Pancreas (tissue), 10 donors: Measurements from ENCODE around the gene MAT2B. TPM values are rescaled to one million over a fixed set of nuclear protein-coding genes. Genes with fewer than 3 reads are reported as not detected.
A peak's percentile ranks its signal among the peaks of the same experiment; 100 is the strongest.

ENCODE experiments used
- ATAC-seq, 4 donors: fragments of 200-7000 bp; cut with Tn5 transposase; one replicate each; pipeline versions ENCODE4 v1.8.0 to v1.9.1; 2020; ENCODE audit warnings: mild to moderate bottlenecking in 4 of 4, moderate library complexity in 4 of 4
- DNase-seq, 6 donors: peaks; one replicate each; pipeline ENCODE4 v3.0.0-alpha.2; 2020
- FAIRE-seq: peaks from 2 replicates; lab custom pipeline; 2012; peaks lifted over from hg19 to GRCh38; lab: Jason Lieb, UNC
- H3K27ac ChIP-seq, 4 donors: fragments of 200-600 bp; sonication (generic); 1 replicate in 3 of 4; 2 replicates in 1 of 4; pipeline versions ENCODE4 v1.5.0 to v1.8.0; 2020
- H3K27me3 ChIP-seq, 4 donors: fragments of 200-600 bp; one replicate each; pipeline ENCODE4 v1.8.0; 2021
- H3K36me3 ChIP-seq, 3 donors: fragments of 200-600 bp; sonication (generic) in 1 of 3; one replicate each; pipeline versions ENCODE4 v1.5.0 to v1.8.0; 2020 to 2021
- H3K4me1 ChIP-seq, 3 donors: fragments of 200-600 bp; one replicate each; pipeline ENCODE4 v1.8.0; 2021
- H3K4me3 ChIP-seq, 4 donors: fragments of 200-600 bp; sonication (generic) in 2 of 4; one replicate each; pipeline versions ENCODE4 v1.5.0 to v1.8.0; 2020 to 2021
- H3K9me3 ChIP-seq, 4 donors: fragments of 200-600 bp; one replicate each; pipeline ENCODE4 v1.8.0; 2021
- WGBS, 2 donors: extraction: QIAGEN DNeasy Blood & Tissue Kit; methylation state at CpG; one replicate each; pipeline ENCODE4 v1.1.7; 2013; 5-methylcytosine and 5-hydroxymethylcytosine counted together
- intact Hi-C, 3 donors: fragments of 100-400 bp; cut with DNase I; formaldehyde crosslinking; loops; one replicate each; pipeline versions ENCODE4 v1.11.1 to v1.14.2; 2022
- polyA plus RNA-seq, 2 donors: library from polyadenylated mRNA; stranded (reverse); fragments of 200-250 nt; gene quantifications; one replicate each; pipeline ENCODE4 v1.2.3, GENCODE V29; 2013
- total RNA-seq, 6 donors: library from RNA; stranded (reverse); fragmentation: NEBNext Ultra II Directional in 4 of 6; extraction: Animal tissue kit (Norgen Biotek cat#: 25700) in 4 of 6; gene quantifications; one replicate each; pipeline versions ENCODE4 v1.2.1 to v1.2.4, GENCODE V29; 2021 to 2023
- TF ChIP-seq, protein P1 (sequence below), 4 donors: fragments of 200-600 bp; sonication (generic) in 3 of 4; IDR thresholded peaks; one replicate each; pipeline versions ENCODE4 v1.5.0 to v1.8.0; 2021; ENCODE audit warnings: antibody characterized with exemption in 4 of 4
- donor health status: healthy with polysubstance abuse.
- donor health status: DM: no; HTN: no; CAD: no; lungs with moderate emphysema.
- donor health status: DM: no; HTN: no; CAD: no.
- donor health status: control.
- donor health status: control.
- donor health status: Bipolar disorder and iron deficiency.
- donor health status: DM: yes; HTN: yes; CAD: no.
- donor health status: DM: no; HTN: no; CAD: no.
- donor health status: DM: no; HTN: no; CAD: no.
- donor health status: DM: yes; HTN: yes; CAD: no.

Gene MAT2B
- total RNA-seq = 10 to 100 TPM in 5 of 6 donors, 1 to 10 TPM in 1; 9.2 to 34.6 (median 15.9) TPM
- 10 to 100 TPM in 1 of 2 donors, 1 to 10 TPM in 1; 9.8 to 21.1 TPM for polyA plus RNA-seq

- DNase-seq (peak; percentile 93 to 97 (median 94)), ATAC-seq (peak; percentile 92 to 97 (median 96)), FAIRE-seq (peak; percentile 5)
- peaks cover 15 to 31% (median 24%) of the 10 kb centered on the region in 3 donors for H3K4me1 ChIP-seq
- WGBS, 2 donors = 0 to 1% methylated on average over 63 to 64 of the region's 64 CpGs
- no peaks in the 10 kb centered on the region for H3K36me3 ChIP-seq
- H3K27me3 ChIP-seq = no peaks in the 10 kb centered on the region
- TF ChIP-seq, protein P1, sequence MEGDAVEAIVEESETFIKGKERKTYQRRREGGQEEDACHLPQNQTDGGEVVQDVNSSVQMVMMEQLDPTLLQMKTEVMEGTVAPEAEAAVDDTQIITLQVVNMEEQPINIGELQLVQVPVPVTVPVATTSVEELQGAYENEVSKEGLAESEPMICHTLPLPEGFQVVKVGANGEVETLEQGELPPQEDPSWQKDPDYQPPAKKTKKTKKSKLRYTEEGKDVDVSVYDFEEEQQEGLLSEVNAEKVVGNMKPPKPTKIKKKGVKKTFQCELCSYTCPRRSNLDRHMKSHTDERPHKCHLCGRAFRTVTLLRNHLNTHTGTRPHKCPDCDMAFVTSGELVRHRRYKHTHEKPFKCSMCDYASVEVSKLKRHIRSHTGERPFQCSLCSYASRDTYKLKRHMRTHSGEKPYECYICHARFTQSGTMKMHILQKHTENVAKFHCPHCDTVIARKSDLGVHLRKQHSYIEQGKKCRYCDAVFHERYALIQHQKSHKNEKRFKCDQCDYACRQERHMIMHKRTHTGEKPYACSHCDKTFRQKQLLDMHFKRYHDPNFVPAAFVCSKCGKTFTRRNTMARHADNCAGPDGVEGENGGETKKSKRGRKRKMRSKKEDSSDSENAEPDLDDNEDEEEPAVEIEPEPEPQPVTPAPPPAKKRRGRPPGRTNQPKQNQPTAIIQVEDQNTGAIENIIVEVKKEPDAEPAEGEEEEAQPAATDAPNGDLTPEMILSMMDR (IDR thresholded peaks at IDR 0.05) = peak in 1 of 4 donors; percentile 9
- H3K27ac ChIP-seq = peak within 1 kb of the TSS; percentile 93 to 98 (median 96)
- peak within 1 kb of the TSS; percentile 59 to 73 (median 63) for H3K4me3 ChIP-seq
- intact Hi-C loops = no loop called here
- no peaks in the 10 kb centered on the region for H3K9me3 ChIP-seq
Observed at GRCh38 chr5:163505368-163506094, at the start of gene MAT2B. Gene MAT2B, plus strand, starts transcription at chr5:163505619. Its CDS starts 68 bp downstream, at chr5:163505687.

DNA sequence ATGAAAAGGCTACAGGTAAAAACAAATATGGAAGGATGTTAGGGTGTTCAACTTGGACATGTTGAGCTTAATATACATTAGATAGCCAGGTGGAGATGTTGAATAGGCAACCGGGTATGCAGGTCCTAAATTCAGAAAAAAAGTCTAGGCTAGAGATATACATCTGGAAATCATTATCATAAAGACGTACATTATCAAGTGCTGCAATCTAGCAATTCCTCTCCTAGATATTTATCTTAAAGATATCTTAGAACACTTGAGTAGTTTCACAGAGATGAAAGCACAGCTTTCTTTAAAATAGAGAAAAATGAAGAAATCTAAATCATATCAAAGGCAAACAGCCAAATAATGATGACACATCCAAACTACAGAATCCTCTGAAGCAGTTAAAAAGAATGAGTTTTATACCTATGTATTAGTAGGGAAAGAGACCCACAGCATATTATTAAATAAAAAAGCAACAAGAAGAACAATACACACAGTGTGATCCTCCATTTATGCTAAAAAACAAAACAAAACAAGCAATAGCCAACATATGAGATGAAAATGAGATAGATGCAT, 49.3 kb upstream of the MAT2B start:
- H3K4me3 ChIP-seq = no peak overlapping the region
- ATAC-seq (no peak), DNase-seq (no peak), FAIRE-seq (no peak)
- no peaks in the 10 kb centered on the region for H3K27me3 ChIP-seq
- no peaks in the 10 kb centered on the region for H3K9me3 ChIP-seq
- peaks cover 0 to 19% (median 10%) of the 10 kb centered on the region in 3 donors for H3K4me1 ChIP-seq
- intact Hi-C loops = no loop called here
- TF ChIP-seq, protein P1 (IDR thresholded peaks at IDR 0.05) = no peak
- H3K36me3 ChIP-seq = peaks cover 0 to 14% (median 0%) of the 10 kb centered on the region in 3 donors
- WGBS, 2 donors = 80 to 85% methylated on average over 2 of the region's 2 CpGs
- no peak overlapping the region for H3K27ac ChIP-seq

DNA sequence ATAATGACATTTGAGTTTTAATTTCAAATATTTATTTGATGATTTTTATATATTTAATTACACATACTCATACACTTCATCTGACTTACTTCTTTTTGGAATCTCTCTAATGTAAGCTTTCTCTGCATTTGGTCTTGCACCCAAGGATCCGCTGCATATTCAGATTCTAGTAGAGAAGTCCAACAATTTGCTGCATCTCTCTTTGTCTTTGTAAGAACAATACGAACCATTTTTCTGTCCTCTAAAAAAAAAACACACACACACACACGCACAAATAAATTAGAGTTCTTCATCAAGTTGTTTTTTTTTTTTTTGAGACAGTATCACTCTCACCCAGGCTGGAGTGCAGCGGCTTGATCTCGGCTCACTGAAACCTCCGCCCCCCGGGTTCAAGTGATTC, 48.6 kb upstream of the MAT2B start:
- WGBS, 2 donors = 94 to 95% methylated on average over 7 of the region's 7 CpGs
- TF ChIP-seq, protein P1 (IDR thresholded peaks at IDR 0.05) = no peak
- Histone ChIP-seq H3K4me3 (no peak overlapping the region), H3K4me1 (peaks cover 0 to 20% (median 12%) of the 10 kb centered on the region in 3 donors), H3K9me3 (no peaks in the 10 kb centered on the region), H3K27me3 (no peaks in the 10 kb centered on the region), H3K27ac (no peak overlapping the region), H3K36me3 (peaks cover 0 to 14% (median 0%) of the 10 kb centered on the region in 3 donors)
- no peak for DNase-seq
- ATAC-seq = no peak
- no peak for FAIRE-seq
- intact Hi-C loops = no loop called here

- DNase-seq (no peak), FAIRE-seq (no peak)
- TF ChIP-seq, protein P1 (IDR thresholded peaks at IDR 0.05) = no peak
Observed at GRCh38 chr5:163458778-163459385, 46.5 kb upstream of the MAT2B start.

More at GRCh38 chr5:163458778-163459385, 46.5 kb upstream of the MAT2B start:
- no peaks in the 10 kb centered on the region for H3K27me3 ChIP-seq
- no peaks in the 10 kb centered on the region for H3K9me3 ChIP-seq
- H3K36me3 ChIP-seq = peaks cover 0 to 6% (median 0%) of the 10 kb centered on the region in 3 donors
- peaks cover 0 to 23% (median 15%) of the 10 kb centered on the region in 3 donors for H3K4me1 ChIP-seq
- intact Hi-C loops = no loop called here
- WGBS, 2 donors = 17 to 27% methylated on average over 6 of the region's 6 CpGs
- peak overlapping the region; percentile 90 to 97 (median 93) for H3K27ac ChIP-seq
- no peak for ATAC-seq
- peak overlapping the region; percentile 60 to 85 (median 72) for H3K4me3 ChIP-seq
